Ramos (cell line): ENCODE results near the gene PUM2.
"Not testable (repeated sequence)": the region's sequence is repeated elsewhere in the genome, so short reads cannot be mapped to it uniquely, and the experiment has no call there.

Experiments
- in situ Hi-C: fragments of 300-500 bp; cut with MboI; formaldehyde crosslinking; loops from one replicate; pipeline ENCODE4 v1.14.3; 2022; ENCODE audit warnings: low sequenced_read_pairs; ENCODE audit not compliant: unreplicated experiment

Gene PUM2

DNA sequence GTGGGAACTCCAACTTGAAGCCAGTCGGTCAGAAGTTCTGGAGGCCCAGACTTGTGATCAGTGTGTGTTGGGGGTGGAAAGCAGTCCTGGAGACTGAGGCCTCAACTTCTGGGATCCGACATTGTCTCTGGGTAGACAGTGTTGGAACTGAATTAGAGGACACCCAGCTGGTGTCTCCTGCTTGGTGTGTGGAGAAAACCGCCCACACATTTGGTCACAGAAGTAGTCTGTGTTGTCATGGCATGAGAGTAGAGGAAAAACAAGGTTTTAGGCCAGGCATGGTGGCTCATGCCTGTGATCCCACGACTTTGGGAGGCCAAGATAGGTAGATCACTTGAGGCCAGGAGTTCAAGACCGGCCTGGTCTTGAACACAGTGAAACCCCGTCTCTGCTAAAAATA is 51.5 kb downstream of the PUM2 start:
- in situ Hi-C loops: no loop called here

DNA sequence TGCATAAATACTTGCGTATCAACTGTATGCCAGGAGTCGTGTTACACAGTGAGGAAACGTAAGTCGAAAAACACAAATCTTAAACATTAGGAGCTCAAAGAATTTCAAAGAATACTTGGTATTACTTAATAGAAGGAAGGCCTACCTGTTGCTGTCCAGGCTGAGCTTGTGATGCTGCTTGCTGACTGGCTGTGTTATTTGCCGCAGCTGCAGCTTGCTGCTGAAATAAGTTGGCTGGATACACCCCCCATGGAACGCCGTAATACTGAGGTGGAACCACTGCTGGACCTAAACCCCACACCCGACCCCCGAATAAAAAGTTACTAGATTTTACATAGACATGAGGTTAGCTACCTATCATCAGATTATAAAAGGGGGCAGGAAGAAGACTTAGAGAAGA is 56.4 kb downstream of the PUM2 start:
- in situ Hi-C loops: no loop called here

- in situ Hi-C loops: no loop called here
Measured at GRCh38 chr2:20292984-20293383, 57.7 kb downstream of the PUM2 start.

DNA sequence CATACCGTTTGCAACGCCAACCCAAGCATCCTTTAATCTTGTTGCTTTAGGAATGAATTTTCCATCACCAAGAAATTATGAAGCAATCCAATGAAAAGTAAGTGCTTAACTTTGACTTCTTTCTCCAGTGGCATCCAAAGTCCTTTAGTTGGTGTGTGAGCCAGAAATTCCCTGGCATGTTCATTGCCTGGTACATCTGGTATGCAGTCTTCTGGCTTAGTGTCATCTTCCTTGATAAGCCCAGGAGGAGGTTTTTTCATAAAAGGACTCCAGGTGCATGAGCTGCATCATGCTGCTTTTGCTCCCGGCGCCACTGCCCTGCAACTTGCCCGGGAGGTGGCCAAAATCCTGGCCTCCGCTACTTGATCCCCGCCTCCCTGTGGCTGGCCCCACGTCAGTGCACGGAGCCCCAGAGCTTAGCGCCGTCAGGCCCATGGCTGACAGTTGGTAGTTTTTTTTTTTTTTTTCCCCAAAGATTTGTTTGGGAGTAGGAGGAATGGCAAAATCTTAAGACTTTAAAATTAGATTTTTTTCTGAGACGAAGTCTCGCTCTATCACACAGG is 58.7 kb downstream of the PUM2 start:
- in situ Hi-C loops: no loop called here

GRCh38 chr2:20291106-20291564 is 59.5 kb downstream of the PUM2 start:
- in situ Hi-C loops: no loop called here

DNA sequence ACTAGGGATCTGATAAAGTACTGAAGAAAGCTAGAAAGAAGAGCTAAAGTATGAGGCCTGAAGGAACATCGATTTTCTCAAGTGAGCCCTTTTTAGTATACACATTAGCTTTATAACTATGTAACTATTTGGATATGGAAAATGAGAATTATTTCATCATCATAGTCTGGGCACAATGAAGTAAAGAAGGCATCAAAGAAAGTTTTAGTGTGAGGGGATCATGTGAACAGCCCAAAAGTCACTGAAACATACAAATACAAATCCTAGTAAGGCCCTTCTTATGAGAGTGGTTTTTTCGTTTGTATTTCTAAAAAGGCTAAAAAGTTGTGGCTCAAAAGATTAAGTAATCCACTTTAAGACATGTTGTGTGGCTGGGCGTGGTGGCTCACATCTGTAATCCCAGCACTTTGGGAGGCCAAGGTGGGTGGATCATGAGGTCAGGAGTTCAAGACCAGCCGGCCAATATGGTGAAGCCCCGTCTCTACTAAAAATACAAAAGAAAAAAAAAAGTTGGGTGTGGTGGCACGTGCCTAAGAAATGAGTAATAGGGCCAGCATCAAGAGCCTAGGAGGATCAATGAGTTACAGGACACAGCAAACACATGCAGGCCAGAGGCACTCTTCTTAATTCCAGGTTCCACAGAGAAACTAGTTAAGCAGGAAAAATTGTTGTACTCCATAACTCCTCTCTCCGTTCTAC is 61.9 kb downstream of the PUM2 start:
- in situ Hi-C loops: no loop called here

DNA sequence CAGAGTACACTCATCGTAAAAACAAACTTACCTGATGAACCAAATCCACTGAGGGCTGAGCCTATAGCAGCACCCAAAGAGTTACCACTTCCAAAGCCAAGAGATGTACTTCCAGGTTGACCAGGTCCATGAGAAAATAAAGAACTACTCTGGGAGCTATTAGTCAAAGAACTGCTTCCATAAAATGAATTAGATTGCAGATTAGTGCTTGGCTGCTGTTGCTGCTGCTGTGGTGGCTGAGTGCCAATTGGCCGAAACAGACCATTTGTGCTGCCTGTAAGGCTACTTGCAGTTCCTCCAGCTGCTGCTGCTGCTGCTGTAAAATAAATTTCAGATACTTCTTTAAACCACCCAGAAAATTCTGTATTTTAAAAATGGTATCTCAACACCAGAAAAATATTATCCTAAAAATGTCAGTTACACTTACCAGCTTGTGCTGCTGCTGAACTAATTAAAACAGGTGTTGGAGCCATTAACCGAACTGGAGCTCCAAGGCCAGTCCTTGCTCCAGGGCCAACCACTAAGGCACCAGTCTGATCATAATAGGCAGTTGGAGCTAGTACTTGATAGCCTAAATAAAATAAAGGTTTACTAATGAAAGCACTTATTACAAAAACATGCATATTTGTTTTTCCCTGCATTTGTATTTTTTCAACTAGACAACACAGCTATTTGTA is 67.6 kb downstream of the PUM2 start:
- in situ Hi-C loops: no loop called here

GRCh38 chr2:20281876-20282275 is 68.8 kb downstream of the PUM2 start:
- in situ Hi-C loops: no loop called here

DNA sequence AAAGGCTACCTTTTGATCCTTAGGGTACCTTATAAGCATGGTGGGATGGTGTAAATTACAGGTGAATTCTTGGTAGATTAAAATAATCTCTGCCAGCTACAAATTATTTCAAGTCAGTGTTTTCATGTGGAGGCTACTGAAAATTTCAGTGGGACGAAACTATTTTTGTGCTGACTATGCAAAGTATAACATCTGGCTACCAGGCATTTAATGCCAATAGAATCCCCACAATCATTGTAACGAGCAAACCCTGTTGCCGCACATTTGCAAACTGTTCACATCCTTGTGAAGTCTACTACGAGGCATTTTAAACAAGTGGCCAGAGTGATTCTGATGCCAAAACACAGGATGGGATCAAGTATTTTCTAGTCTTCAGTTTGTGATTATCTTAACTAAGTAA is 77.6 kb downstream of the PUM2 start:
- in situ Hi-C loops: no loop called here

GRCh38 chr2:20268317-20268716 is 82.3 kb downstream of the PUM2 start:
- in situ Hi-C loops: not testable (repeated sequence)

DNA sequence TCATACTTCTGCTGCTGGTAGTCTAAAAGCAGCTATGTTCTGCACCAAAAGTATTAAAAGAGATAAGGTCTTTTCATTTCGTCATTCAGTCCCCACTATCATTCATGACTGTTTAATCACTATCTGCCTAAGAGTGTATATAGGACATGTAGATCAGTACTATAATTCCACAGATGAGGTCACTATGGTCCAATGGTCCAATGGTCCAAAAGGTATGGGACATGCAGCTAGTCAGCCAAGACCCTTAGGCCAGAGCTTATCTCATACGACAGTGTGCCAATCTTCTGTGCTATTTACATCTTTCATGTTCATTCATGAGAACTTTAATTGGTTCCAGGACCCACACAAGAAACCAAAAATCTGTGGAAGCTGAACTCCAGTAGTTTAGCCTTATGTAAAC is 83.1 kb downstream of the PUM2 start:
- in situ Hi-C loops: no loop called here

- in situ Hi-C loops: no loop called here
Measured at GRCh38 chr2:20264629-20265028, 86.0 kb downstream of the PUM2 start.

GRCh38 chr2:20257411-20257810 is 93.2 kb downstream of the PUM2 start:
- in situ Hi-C loops: no loop called here

DNA sequence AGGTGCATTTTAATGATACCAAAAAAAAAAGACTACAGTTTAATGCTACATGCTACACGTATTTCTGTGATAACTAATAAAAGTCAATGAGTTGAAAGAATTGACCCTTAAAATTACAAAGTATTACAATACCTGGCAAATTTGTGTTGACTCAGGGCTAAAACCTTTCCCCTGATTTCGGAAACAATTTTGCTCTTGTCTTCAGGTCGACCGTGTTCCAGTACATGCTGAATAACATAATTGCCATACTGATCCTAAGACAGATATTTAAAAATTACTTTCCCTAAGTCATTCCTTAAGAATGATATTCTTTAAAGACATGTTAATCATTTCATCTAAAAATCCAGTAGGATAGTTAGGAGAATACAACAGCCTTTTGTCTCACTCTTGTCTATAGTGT is 95.9 kb downstream of the PUM2 start:
- in situ Hi-C loops: no loop called here

DNA sequence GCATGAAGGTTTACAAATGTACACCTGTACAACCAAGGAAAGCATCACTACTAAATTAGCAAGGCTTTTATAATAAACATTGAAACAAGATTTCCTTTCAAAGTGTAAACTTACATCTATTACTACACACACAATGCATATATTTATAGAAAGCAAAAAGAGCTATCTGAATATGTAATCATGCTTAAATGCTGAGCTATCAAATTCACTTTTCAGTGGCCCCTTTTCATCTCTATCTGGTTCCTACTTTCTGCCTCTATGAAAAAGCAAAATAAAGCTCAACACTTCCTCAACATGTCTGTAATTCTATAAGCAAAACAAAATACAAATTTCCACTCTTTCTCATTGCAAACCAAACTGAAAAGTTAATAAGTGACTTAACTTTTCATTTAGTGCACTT is 100.2 kb downstream of the PUM2 start:
- in situ Hi-C loops: no loop called here

DNA sequence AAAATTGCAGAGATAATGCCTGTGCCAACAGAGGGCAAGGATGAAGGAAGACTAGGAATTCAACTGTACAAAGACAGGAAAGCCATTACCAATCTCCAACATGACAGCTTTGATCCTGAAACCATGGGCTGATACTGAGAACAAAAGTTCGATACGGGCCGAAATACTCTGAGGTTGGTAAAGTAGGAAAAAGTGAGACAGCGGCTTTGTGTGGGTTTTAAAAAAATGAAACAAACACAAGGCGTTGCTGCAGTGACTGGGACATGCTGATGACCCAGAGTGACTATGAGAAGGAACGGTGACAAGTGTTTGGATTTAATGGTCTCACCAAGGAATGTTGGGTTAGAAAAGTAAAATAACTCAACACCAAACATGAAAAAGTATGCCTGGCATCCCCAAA is 101.5 kb downstream of the PUM2 start:
- in situ Hi-C loops: loop anchor here (25.0 kb wide), 1 partner anchor 388 kb away; no protein-coding TSS in a partner anchor

GRCh38 chr2:20247084-20247483 is 103.6 kb downstream of the PUM2 start:
- in situ Hi-C loops: loop anchor here (25.0 kb wide), 1 partner anchor 390 kb away; no protein-coding TSS in a partner anchor

DNA sequence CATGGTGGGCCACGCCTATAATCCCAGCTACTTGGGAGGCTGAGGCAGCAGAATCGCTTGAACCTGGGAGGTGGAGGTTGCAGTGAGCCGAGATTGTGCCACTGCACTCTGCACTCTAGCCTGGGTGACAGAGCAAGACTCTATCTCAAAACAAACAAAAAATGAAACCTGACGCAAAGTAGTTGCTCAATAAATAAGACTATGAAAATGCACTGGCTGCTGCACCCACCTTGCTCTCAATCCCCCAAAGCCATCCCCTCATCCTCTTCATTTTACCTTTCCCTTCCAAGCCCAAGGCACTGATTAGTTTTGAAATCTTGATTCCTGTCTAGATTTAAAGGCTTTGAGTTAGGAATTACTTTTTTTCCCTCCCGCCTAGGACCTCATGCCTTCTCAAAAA is 107.0 kb downstream of the PUM2 start:
- in situ Hi-C loops: loop anchor here (25.0 kb wide), 1 partner anchor 394 kb away; no protein-coding TSS in a partner anchor

DNA sequence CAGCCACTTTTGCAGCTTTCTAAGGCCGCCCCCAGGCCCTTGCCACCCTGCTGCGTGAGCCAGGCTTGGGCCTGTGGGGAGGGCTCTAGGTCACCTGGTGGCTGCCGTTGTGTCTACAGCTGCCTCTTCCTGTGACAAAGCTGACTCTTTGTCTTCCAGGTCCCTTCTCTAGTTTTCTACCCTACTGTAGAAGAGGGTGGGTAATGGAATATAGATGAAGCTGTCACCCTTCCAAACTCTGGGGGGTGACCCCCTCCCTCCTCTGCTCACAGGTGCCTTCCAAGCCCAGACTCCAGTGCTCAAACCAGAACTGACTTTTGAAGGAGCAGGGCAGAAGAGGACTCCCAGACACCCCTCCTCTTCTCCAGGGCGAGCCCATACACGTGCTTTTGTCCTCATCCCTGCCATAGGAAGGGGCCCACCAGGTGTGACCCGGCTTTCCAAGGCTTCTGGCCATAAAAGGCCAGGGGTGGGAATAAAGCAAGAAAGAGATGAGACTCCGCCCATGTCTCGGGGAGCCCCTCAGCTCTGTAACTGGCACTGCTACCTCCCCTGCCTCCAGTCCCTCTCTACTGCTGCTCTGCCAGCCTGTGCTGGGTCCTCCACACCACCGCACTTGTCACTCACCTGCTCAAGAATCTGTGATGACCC is 107.8 kb downstream of the PUM2 start:
- in situ Hi-C loops: loop anchor here (25.0 kb wide), 1 partner anchor 394 kb away; no protein-coding TSS in a partner anchor

- in situ Hi-C loops: loop anchor here (25.0 kb wide), 1 partner anchor 395 kb away; no protein-coding TSS in a partner anchor
Measured at GRCh38 chr2:20241973-20242726, 108.5 kb downstream of the PUM2 start.
